Colonic mucosa (tissue), 4 donors: ENCODE measurements around the gene PIK3R6. TPM values are rescaled to one million over a fixed set of nuclear protein-coding genes. Genes with fewer than 3 reads are reported as not detected.

Experiments used
- DNase-seq: peaks from one replicate; pipeline ENCODE4 v3.0.0-alpha.2; 2020
- H3K27ac ChIP-seq: fragments of 200-600 bp; one replicate; pipeline ENCODE4 v1.8.0; 2021
- H3K27me3 ChIP-seq: fragments of 200-600 bp; one replicate; pipeline ENCODE4 v1.8.0; 2021
- H3K36me3 ChIP-seq: fragments of 200-600 bp; one replicate; pipeline ENCODE4 v1.8.0; 2021
- H3K4me1 ChIP-seq: fragments of 200-600 bp; one replicate; pipeline ENCODE4 v1.8.0; 2021; ENCODE audit warnings: mild to moderate bottlenecking
- H3K4me3 ChIP-seq: fragments of 200-600 bp; one replicate; pipeline ENCODE4 v1.8.0; 2021
- H3K9ac ChIP-seq, 2 donors: one replicate each; pipeline ENCODE4 v1.7.0; 2013; ENCODE audit warnings: control low read depth in 2 of 2, low read depth in 2 of 2, low read length in 2 of 2
- H3K9me3 ChIP-seq: fragments of 200-600 bp; one replicate; pipeline ENCODE4 v1.8.0; 2021
- intact Hi-C: fragments of 100-400 bp; cut with DNase I; formaldehyde crosslinking; loops from one replicate; pipeline ENCODE4 v1.14.1; 2022
- total RNA-seq, 2 donors: library from RNA; stranded (reverse); fragmentation: NEBNext Ultra II Directional in 1 of 2; extraction: Animal tissue kit (Norgen Biotek cat#: 25700) in 1 of 2; gene quantifications; one replicate each; pipeline ENCODE4 v1.2.1, GENCODE V29; 2021
- TF ChIP-seq, protein P1 (sequence below): fragments of 200-600 bp; IDR thresholded peaks from one replicate; pipeline ENCODE4 v1.8.0; 2022; ENCODE audit warnings: antibody characterized with exemption, mild to moderate bottlenecking
- donor health status: healthy.
- donor health status: DM: no; HTN: no; CAD: no.
- donor health status: DM: no; HTN: no; CAD: no.

The PIK3R6 gene
- total RNA-seq, 2 donors from 2014 or later: 0.61 to 0.96 TPM

DNA sequence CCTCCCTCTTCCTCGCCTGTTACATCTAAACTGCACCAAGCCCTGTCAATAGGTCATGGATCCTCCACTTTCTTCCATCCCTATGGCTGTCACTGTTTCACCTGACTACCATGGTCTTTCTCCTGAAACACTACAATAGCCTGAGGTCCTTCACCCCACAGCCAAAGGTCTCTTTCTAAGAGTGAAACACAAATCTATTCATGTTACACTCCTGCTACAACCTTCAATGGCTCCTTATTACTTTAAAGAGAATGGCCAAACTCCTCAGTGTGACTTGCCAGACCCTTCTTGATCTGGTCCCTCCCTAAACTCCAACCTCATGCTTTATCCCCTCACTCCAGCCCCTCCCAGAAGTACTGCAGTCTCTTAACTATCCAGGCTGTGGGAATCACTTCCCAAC lies 618 bp upstream of the PIK3R6 start:
- Histone ChIP-seq H3K27me3 (no peaks in the 10 kb centered on the region), H3K4me3 (no peak overlapping the region), H3K27ac (no peak overlapping the region), H3K9ac (no peak overlapping the region), H3K4me1 (no peaks in the 10 kb centered on the region), H3K36me3 (no peaks in the 10 kb centered on the region), H3K9me3 (no peaks in the 10 kb centered on the region)
- DNase-seq: no peak
- TF ChIP-seq, protein P1, sequence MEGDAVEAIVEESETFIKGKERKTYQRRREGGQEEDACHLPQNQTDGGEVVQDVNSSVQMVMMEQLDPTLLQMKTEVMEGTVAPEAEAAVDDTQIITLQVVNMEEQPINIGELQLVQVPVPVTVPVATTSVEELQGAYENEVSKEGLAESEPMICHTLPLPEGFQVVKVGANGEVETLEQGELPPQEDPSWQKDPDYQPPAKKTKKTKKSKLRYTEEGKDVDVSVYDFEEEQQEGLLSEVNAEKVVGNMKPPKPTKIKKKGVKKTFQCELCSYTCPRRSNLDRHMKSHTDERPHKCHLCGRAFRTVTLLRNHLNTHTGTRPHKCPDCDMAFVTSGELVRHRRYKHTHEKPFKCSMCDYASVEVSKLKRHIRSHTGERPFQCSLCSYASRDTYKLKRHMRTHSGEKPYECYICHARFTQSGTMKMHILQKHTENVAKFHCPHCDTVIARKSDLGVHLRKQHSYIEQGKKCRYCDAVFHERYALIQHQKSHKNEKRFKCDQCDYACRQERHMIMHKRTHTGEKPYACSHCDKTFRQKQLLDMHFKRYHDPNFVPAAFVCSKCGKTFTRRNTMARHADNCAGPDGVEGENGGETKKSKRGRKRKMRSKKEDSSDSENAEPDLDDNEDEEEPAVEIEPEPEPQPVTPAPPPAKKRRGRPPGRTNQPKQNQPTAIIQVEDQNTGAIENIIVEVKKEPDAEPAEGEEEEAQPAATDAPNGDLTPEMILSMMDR: no peak
- intact Hi-C loops: no loop called here

DNA sequence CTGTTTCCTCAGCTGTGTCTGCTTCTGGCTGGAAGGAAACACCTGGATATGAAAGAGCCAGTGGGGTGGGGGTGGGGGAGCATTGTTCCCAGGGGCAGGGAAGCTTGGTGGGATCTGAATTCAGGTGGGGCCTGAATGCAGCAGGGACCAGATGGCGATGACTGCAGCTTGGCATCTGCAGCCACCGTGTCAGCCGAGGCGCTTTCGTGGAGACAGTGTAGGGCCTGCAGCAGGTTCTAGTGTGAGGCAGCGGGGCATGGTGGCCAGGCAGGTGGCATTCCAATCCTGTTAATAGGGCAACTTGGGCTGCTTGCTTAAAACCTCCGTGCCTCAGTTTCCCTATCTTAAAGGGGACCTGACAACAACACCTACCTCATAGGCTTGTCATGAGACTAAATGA lies 1.7 kb downstream of the PIK3R6 start:
- Histone ChIP-seq H3K27ac (no peak overlapping the region), H3K4me3 (no peak overlapping the region), H3K4me1 (no peaks in the 10 kb centered on the region), H3K27me3 (no peaks in the 10 kb centered on the region), H3K36me3 (no peaks in the 10 kb centered on the region), H3K9ac (no peak overlapping the region), H3K9me3 (no peaks in the 10 kb centered on the region)
- intact Hi-C loops: no loop called here
- no peak for DNase-seq
- TF ChIP-seq, protein P1: no peak

DNA sequence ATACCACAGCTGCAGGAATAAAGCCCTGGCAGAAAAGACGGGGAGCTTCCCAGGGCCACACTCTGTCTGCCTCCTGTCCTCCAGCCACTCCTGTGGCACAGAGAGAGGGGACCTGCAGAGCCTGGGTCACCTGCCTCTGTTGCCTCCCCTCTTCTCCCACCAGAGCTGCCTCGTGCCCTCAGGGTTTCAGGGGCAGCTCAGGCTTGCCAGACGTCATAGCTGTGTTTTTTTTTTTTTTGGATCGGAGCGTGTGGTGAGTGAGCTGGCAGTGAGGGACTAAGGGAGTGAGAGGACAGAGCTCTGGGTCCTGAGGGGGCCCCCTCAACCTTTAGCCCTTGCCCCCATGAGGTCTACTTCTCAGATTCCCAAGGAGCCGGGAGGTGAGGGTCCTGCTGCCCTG lies 2.1 kb downstream of the PIK3R6 start:
- H3K4me3 ChIP-seq: no peak overlapping the region
- H3K9ac ChIP-seq: no peak overlapping the region
- no peaks in the 10 kb centered on the region for H3K27me3 ChIP-seq
- H3K27ac ChIP-seq: no peak overlapping the region
- TF ChIP-seq, protein P1: no peak
- no peaks in the 10 kb centered on the region for H3K9me3 ChIP-seq
- no peak for DNase-seq
- no peaks in the 10 kb centered on the region for H3K4me1 ChIP-seq
- intact Hi-C loops: no loop called here
- H3K36me3 ChIP-seq: no peaks in the 10 kb centered on the region

DNA sequence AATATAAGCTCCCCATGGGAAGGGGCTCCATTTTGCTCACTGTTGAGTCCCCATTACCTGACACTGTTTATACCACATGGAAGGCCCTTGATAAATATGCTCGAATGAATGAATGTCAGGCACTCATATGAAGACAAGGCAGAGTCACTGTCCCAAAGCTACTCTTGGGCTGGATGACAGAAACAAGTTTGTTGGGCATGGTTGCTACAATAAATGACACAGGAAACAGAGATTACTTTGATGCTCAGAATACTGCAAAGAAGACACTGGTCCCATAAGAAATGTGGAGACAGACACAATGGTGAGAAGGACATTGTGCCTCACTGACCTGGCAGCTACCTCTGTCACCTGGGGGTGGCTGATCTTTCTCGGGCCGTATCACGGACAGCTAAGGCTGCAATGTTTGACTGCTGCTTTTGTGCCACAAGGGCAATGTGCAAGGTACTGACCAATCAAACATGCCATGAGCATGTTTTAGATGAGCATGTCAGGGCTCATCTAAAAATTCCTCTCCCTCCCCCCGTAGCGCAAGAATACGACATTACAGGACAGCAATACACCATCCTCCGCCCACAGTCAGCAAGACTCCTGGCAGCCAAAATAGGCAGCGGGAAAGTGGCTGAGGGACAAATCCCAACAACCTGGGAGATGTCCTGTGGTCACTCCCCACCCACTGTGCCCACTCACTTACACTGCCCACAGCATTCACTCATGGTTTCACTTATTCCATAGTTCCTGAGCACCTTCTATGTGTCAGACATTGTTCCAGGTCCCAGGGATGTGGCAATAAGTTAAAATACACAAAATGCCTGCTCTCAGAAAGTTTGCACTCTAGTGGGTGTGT lies 5.0 kb downstream of the PIK3R6 start:
- Histone ChIP-seq H3K36me3 (no peaks in the 10 kb centered on the region), H3K4me3 (no peak overlapping the region)
- no peak for DNase-seq

DNA sequence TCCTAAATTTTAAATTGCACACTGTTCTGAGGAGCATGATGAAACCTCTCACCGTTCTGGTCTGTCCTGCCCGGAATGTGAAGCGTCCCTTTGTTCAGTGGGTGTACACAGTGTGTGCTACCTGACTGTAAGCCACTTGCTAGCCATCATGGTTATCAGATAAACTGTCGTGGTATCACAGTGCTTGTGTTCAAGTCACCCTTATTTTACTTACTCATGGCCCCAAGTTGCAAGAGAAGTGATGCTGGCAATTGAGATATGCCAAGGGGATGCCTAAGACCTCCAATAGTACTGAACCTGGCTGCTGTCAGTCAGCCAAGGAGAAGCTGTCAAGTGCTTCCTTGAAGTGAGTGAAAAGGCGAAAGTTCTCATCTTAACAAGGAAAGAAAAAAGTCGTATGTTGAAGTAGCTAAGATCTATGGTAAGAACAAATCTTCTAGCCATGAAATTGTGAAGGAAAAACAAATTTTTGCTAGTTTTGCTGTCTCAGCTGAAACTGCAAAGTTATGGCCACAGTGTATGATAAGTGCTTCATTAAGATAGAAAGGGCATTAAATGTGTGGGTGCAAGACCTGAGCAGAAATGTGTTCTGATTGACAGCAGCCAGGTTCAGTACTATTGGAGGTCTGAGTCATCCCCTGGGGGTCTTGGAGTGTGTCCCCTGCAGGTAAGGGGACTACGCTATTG lies 5.8 kb downstream of the PIK3R6 start:
- intact Hi-C loops: no loop called here

More for the DNA sequence above, 5.0 kb downstream of the PIK3R6 start:
- H3K9ac ChIP-seq: no peak overlapping the region
- H3K4me1 ChIP-seq: no peaks in the 10 kb centered on the region
- no peaks in the 10 kb centered on the region for H3K9me3 ChIP-seq
- H3K27me3 ChIP-seq: no peaks in the 10 kb centered on the region
- intact Hi-C loops: no loop called here
- H3K27ac ChIP-seq: no peak overlapping the region
- TF ChIP-seq, protein P1: no peak

More for the DNA sequence above, 5.8 kb downstream of the PIK3R6 start:
- no peak for DNase-seq
- H3K27ac ChIP-seq: no peak overlapping the region
- TF ChIP-seq, protein P1: no peak
- H3K4me3 ChIP-seq: no peak overlapping the region
- no peak overlapping the region for H3K9ac ChIP-seq
- H3K4me1 ChIP-seq: no peaks in the 10 kb centered on the region
- no peaks in the 10 kb centered on the region for H3K9me3 ChIP-seq
- no peaks in the 10 kb centered on the region for H3K27me3 ChIP-seq
- no peaks in the 10 kb centered on the region for H3K36me3 ChIP-seq
